Measurements from ENCODE around the gene HGF. TPM values are rescaled to one million over a fixed set of nuclear protein-coding genes. Genes with fewer than 3 reads are reported as not detected.

HGF gene
- total and polyA plus RNA-seq, 4 experiments from 2014 or later, result not detected

DNA sequence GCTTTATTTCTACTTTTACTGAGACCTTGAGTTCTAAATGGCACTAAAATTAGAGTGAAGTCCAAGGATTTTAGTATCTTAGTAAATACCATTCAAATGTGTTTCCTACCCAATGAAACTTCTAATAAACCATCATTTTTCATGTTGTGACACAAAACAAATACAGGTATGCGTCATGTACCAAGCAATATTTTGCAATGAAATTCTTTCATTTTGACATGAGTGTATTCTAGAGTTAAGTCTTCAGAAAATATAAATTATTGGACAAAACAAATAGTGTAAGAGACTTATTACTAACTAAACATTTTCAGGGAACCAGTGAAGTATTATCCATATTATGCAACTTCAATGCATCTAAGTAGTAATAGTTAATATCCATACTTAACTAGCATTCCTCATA is 16.5 kb downstream of the HGF start:
- CTCF ChIA-PET (ENCODE audit: partially characterized antibody), result no interaction called here
- DNase-seq, result no peak
- POLR2A ChIA-PET (ENCODE audit: partially characterized antibody), result no interaction called here
- Histone ChIP-seq H3K27me3 (ENCODE audit: insufficient read depth, low read length) (no peaks in the 10 kb centered on the region), H3K9me3 (ENCODE audit: control insufficient read depth in 1 of 2, low read length in 2 of 2) (no peaks in the 10 kb centered on the region), H3K36me3 (ENCODE audit: insufficient read depth, low read length) (no peaks in the 10 kb centered on the region), H3K27ac (ENCODE audit: low read depth, low read length) (no peak overlapping the region), H3K4me3 (ENCODE audit: low read length in 2 of 2) (no peak overlapping the region), H3K4me1 (ENCODE audit: insufficient read depth, low read length) (no peaks in the 10 kb centered on the region)
- Mint-ChIP-seq H3K4me3 (no peak overlapping the region), H3K9me3 (peaks cover 0 to 9% (median 4%) of the 10 kb centered on the region in 8 donors), H3K4me1 (no peaks in the 10 kb centered on the region), H3K27me3 (no peaks in the 10 kb centered on the region), H3K36me3 (no peaks in the 10 kb centered on the region), H3K27ac (no peak overlapping the region)
- intact Hi-C loops (cut with micrococcal nuclease), result no loop called here

DNA sequence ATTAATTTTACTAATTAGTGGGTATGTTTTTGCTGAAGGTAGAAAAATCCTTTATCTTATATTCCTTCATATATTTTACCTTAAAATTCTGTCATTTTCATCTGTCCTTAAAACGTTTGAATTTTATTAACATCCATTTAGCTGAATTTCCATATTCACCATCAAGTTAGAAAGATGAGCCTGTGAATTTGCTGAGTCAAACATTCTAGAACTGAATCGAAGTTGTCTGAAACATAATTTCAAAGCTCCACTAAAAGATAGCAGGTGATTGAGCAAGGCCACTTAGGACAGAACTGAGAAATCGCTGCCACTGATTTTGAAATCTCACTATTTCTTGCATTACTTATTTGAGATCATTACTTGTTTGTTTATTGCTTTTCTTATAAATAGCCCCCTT is 17.5 kb downstream of the HGF start:
- no peaks in the 10 kb centered on the region for H3K9me3 ChIP-seq (ENCODE audit: control insufficient read depth in 1 of 2, low read length in 2 of 2)
- no peaks in the 10 kb centered on the region for H3K27me3 ChIP-seq (ENCODE audit: insufficient read depth, low read length)
- CTCF ChIA-PET (ENCODE audit: partially characterized antibody), result no interaction called here
- POLR2A ChIA-PET (ENCODE audit: partially characterized antibody), result no interaction called here
- no peaks in the 10 kb centered on the region for H3K4me1 ChIP-seq (ENCODE audit: insufficient read depth, low read length)
- no peak overlapping the region for H3K4me3 ChIP-seq (ENCODE audit: low read length in 2 of 2)
- peaks cover 0 to 9% (median 4%) of the 10 kb centered on the region in 8 donors for H3K9me3 Mint-ChIP-seq
- no peak for DNase-seq
- H3K27me3 Mint-ChIP-seq, result no peaks in the 10 kb centered on the region
- no peaks in the 10 kb centered on the region for H3K36me3 ChIP-seq (ENCODE audit: insufficient read depth, low read length)
- no peak overlapping the region for H3K4me3 Mint-ChIP-seq
- H3K27ac Mint-ChIP-seq, result no peak overlapping the region
- H3K36me3 Mint-ChIP-seq, result no peaks in the 10 kb centered on the region
- no peak overlapping the region for H3K27ac ChIP-seq (ENCODE audit: low read depth, low read length)
- no peaks in the 10 kb centered on the region for H3K4me1 Mint-ChIP-seq
- intact Hi-C loops (cut with micrococcal nuclease), result no loop called here

DNA sequence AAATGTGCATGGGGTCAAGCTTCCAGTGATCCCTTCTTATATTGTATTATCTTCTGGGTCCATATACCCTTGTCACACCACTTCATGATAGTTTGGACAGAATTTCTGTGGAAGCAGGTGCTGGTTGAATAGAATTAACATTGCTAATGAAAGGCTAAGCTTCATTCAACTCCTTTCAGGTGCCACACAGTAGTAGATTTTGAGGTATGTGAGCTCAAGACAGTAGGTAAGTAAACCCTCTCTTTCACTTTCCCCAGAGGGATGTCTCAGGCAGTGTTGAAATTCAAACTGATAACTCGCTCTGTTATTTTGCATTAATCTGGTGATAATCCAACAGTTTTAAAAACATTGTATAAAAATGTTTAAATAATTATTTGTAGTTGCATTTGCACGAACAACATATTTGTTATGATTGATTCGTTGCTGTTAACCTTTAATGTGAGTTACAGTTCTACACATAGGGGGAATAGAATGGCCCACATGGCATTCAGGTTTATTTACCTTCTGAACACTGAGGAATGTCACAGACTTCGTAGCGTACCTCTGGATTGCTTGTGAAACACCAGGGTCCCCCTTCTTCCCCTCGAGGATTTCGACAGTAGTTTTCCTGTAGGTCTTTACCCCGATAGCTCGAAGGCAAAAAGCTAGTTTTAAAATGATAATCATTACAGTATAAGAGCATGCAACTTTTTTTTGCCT is 18.1 kb downstream of the HGF start:
- Mint-ChIP-seq H3K27me3 (no peaks in the 10 kb centered on the region), H3K4me1 (no peaks in the 10 kb centered on the region), H3K9me3 (peaks cover 0 to 9% (median 5%) of the 10 kb centered on the region in 8 donors), H3K4me3 (no peak overlapping the region), H3K27ac (no peak overlapping the region), H3K36me3 (no peaks in the 10 kb centered on the region)
- Histone ChIP-seq H3K36me3 (ENCODE audit: insufficient read depth, low read length) (no peaks in the 10 kb centered on the region), H3K27me3 (ENCODE audit: insufficient read depth, low read length) (no peaks in the 10 kb centered on the region), H3K4me1 (ENCODE audit: insufficient read depth, low read length) (no peaks in the 10 kb centered on the region), H3K4me3 (ENCODE audit: low read length in 2 of 2) (no peak overlapping the region), H3K9me3 (ENCODE audit: control insufficient read depth in 1 of 2, low read length in 2 of 2) (no peaks in the 10 kb centered on the region), H3K27ac (ENCODE audit: low read depth, low read length) (no peak overlapping the region)
- ChIA-PET POLR2A (ENCODE audit: partially characterized antibody) (no interaction called here), CTCF (ENCODE audit: partially characterized antibody) (no interaction called here)
- no peak for DNase-seq
- intact Hi-C loops (cut with micrococcal nuclease), result no loop called here

- Mint-ChIP-seq H3K4me1 (no peaks in the 10 kb centered on the region), H3K36me3 (no peaks in the 10 kb centered on the region), H3K27me3 (no peaks in the 10 kb centered on the region), H3K27ac (no peak overlapping the region), H3K4me3 (no peak overlapping the region), H3K9me3 (peaks cover 0 to 16% (median 5%) of the 10 kb centered on the region in 8 donors)
- ChIA-PET CTCF (ENCODE audit: partially characterized antibody) (no interaction called here), POLR2A (ENCODE audit: partially characterized antibody) (no interaction called here)
- Histone ChIP-seq H3K27me3 (ENCODE audit: insufficient read depth, low read length) (no peaks in the 10 kb centered on the region), H3K36me3 (ENCODE audit: insufficient read depth, low read length) (no peaks in the 10 kb centered on the region), H3K9me3 (ENCODE audit: control insufficient read depth in 1 of 2, low read length in 2 of 2) (peaks cover 0 to under 1% of the 10 kb centered on the region in 2 donors), H3K27ac (ENCODE audit: low read depth, low read length) (no peak overlapping the region), H3K4me1 (ENCODE audit: insufficient read depth, low read length) (no peaks in the 10 kb centered on the region), H3K4me3 (ENCODE audit: low read length in 2 of 2) (no peak overlapping the region)
- DNase-seq, result no peak
- intact Hi-C loops (cut with micrococcal nuclease), result no loop called here
These were observed 24.2 kb downstream of the HGF start for GRCh38 chr7:81745637-81746036.

GRCh38 chr7:81744389-81744788 is 25.5 kb downstream of the HGF start:
- Mint-ChIP-seq H3K9me3 (peaks cover 0 to 16% (median 8%) of the 10 kb centered on the region in 8 donors), H3K27me3 (no peaks in the 10 kb centered on the region), H3K4me1 (no peaks in the 10 kb centered on the region), H3K27ac (no peak overlapping the region), H3K36me3 (no peaks in the 10 kb centered on the region), H3K4me3 (no peak overlapping the region)
- no peak overlapping the region for H3K4me3 ChIP-seq (ENCODE audit: low read length in 2 of 2)
- intact Hi-C loops (cut with micrococcal nuclease), result no loop called here
- no peak overlapping the region for H3K27ac ChIP-seq (ENCODE audit: low read depth, low read length)
- no peaks in the 10 kb centered on the region for H3K4me1 ChIP-seq (ENCODE audit: insufficient read depth, low read length)
- POLR2A ChIA-PET (ENCODE audit: partially characterized antibody), result no interaction called here
- no peaks in the 10 kb centered on the region for H3K27me3 ChIP-seq (ENCODE audit: insufficient read depth, low read length)
- H3K36me3 ChIP-seq (ENCODE audit: insufficient read depth, low read length), result no peaks in the 10 kb centered on the region
- CTCF ChIA-PET (ENCODE audit: partially characterized antibody), result no interaction called here
- H3K9me3 ChIP-seq (ENCODE audit: control insufficient read depth in 1 of 2, low read length in 2 of 2), result peaks cover 0 to 3% of the 10 kb centered on the region in 2 donors
- DNase-seq, result no peak

GRCh38 chr7:81743665-81744064 is 26.2 kb downstream of the HGF start:
- CTCF ChIA-PET (ENCODE audit: partially characterized antibody), result no interaction called here
- Mint-ChIP-seq H3K9me3 (peaks cover 0 to 16% (median 8%) of the 10 kb centered on the region in 8 donors), H3K36me3 (no peaks in the 10 kb centered on the region), H3K4me3 (no peak overlapping the region), H3K4me1 (no peaks in the 10 kb centered on the region), H3K27me3 (no peaks in the 10 kb centered on the region), H3K27ac (no peak overlapping the region)
- no peaks in the 10 kb centered on the region for H3K4me1 ChIP-seq (ENCODE audit: insufficient read depth, low read length)
- POLR2A ChIA-PET (ENCODE audit: partially characterized antibody), result no interaction called here
- H3K27me3 ChIP-seq (ENCODE audit: insufficient read depth, low read length), result no peaks in the 10 kb centered on the region
- intact Hi-C loops (cut with micrococcal nuclease), result no loop called here
- no peak overlapping the region for H3K4me3 ChIP-seq (ENCODE audit: low read length in 2 of 2)
- peaks cover 0 to 3% of the 10 kb centered on the region in 2 donors for H3K9me3 ChIP-seq (ENCODE audit: control insufficient read depth in 1 of 2, low read length in 2 of 2)
- H3K27ac ChIP-seq (ENCODE audit: low read depth, low read length), result no peak overlapping the region
- H3K36me3 ChIP-seq (ENCODE audit: insufficient read depth, low read length), result no peaks in the 10 kb centered on the region
- DNase-seq, result no peak

DNA sequence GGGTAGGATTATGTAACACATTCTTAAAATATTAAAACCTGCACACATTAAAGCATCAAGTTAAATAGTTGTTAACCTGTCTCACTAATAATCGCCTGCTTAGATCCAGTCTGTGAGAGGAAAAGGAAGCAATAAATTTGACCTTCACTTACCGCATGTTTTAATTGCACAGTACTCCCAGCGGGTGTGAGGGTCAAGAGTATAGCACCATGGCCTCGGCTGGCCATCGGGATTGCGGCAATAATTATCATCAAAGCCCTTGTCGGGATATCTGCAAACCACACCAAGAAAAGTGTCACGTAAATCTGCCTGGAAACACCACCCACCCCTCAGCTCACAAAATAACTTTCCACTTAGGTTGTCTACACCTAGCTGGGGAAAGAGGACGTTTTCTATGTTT is 26.6 kb downstream of the HGF start:
- ChIA-PET CTCF (ENCODE audit: partially characterized antibody) (no interaction called here), POLR2A (ENCODE audit: partially characterized antibody) (no interaction called here)
- Histone ChIP-seq H3K36me3 (ENCODE audit: insufficient read depth, low read length) (no peaks in the 10 kb centered on the region), H3K4me1 (ENCODE audit: insufficient read depth, low read length) (no peaks in the 10 kb centered on the region), H3K27me3 (ENCODE audit: insufficient read depth, low read length) (no peaks in the 10 kb centered on the region), H3K9me3 (ENCODE audit: control insufficient read depth in 1 of 2, low read length in 2 of 2) (peaks cover 0 to 3% of the 10 kb centered on the region in 2 donors), H3K27ac (ENCODE audit: low read depth, low read length) (no peak overlapping the region), H3K4me3 (ENCODE audit: low read length in 2 of 2) (no peak overlapping the region)
- Mint-ChIP-seq H3K4me1 (no peaks in the 10 kb centered on the region), H3K36me3 (no peaks in the 10 kb centered on the region), H3K4me3 (no peak overlapping the region), H3K9me3 (peaks cover 0 to 16% (median 7%) of the 10 kb centered on the region in 8 donors), H3K27ac (no peak overlapping the region), H3K27me3 (no peaks in the 10 kb centered on the region)
- intact Hi-C loops (cut with micrococcal nuclease), result no loop called here
- no peak for DNase-seq

DNA sequence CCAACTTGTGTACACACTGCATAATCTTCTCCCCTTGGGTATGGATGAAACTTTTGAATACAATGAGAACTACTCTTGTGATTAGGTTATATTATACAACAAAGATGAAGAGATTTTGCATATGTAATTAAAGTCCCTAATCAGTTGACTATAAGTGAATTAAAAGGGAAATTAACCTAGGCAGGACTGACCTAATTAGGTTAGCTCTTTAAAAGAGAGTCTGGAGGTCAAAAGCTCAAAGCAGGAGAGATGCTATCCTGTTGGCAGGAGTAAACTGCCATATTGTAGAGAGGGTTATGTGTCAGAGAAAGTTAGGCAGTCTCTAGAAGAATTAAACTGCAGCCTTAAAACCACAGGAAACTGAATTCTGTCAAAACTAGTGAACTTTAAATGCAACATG is 29.4 kb downstream of the HGF start:
- H3K27me3 ChIP-seq (ENCODE audit: insufficient read depth, low read length), result no peaks in the 10 kb centered on the region
- ChIA-PET CTCF (ENCODE audit: partially characterized antibody) (no interaction called here), POLR2A (ENCODE audit: partially characterized antibody) (no interaction called here)
- no peaks in the 10 kb centered on the region for H3K4me1 ChIP-seq (ENCODE audit: insufficient read depth, low read length)
- no peaks in the 10 kb centered on the region for H3K27me3 Mint-ChIP-seq
- H3K27ac Mint-ChIP-seq, result no peak overlapping the region
- H3K9me3 ChIP-seq (ENCODE audit: control insufficient read depth in 1 of 2, low read length in 2 of 2), result peaks cover 0 to 3% of the 10 kb centered on the region in 2 donors
- H3K9me3 Mint-ChIP-seq, result peaks cover 0 to 20% (median 11%) of the 10 kb centered on the region in 8 donors
- no peaks in the 10 kb centered on the region for H3K4me1 Mint-ChIP-seq
- no peaks in the 10 kb centered on the region for H3K36me3 Mint-ChIP-seq
- H3K27ac ChIP-seq (ENCODE audit: low read depth, low read length), result no peak overlapping the region
- H3K4me3 Mint-ChIP-seq, result no peak overlapping the region
- intact Hi-C loops (cut with micrococcal nuclease), result no loop called here
- DNase-seq, result no peak
- no peaks in the 10 kb centered on the region for H3K36me3 ChIP-seq (ENCODE audit: insufficient read depth, low read length)
- no peak overlapping the region for H3K4me3 ChIP-seq (ENCODE audit: low read length in 2 of 2)
